ENCODE data around the gene SLC2A9.

The SLC2A9 gene

GRCh38 chr4:9893329-9894108 is 127.8 kb downstream of the SLC2A9 start:
- no peak for DNase-seq (ENCODE audit: low read depth in 2 of 2)

GRCh38 chr4:9891740-9892139 is 129.6 kb downstream of the SLC2A9 start:
- no peak for DNase-seq (ENCODE audit: low read depth in 2 of 2)

GRCh38 chr4:9891056-9891455 is 130.2 kb downstream of the SLC2A9 start:
- no peak for DNase-seq (ENCODE audit: low read depth in 2 of 2)

GRCh38 chr4:9889306-9889705 is 132.0 kb downstream of the SLC2A9 start:
- DNase-seq (ENCODE audit: low read depth in 2 of 2), result no peak

- no peak for DNase-seq (ENCODE audit: low read depth in 2 of 2)
Observed at GRCh38 chr4:9885958-9886357, 135.3 kb downstream of the SLC2A9 start.

GRCh38 chr4:9880406-9881197 is 140.7 kb downstream of the SLC2A9 start:
- DNase-seq (ENCODE audit: low read depth in 2 of 2), result no peak

GRCh38 chr4:9877123-9877522 is 144.2 kb downstream of the SLC2A9 start:
- DNase-seq (ENCODE audit: low read depth in 2 of 2), result no peak

- DNase-seq (ENCODE audit: low read depth in 2 of 2), result no peak
Observed at GRCh38 chr4:9875516-9875915, 145.8 kb downstream of the SLC2A9 start.

- DNase-seq (ENCODE audit: low read depth in 2 of 2), result no peak
Observed at GRCh38 chr4:9874385-9874784, 146.9 kb downstream of the SLC2A9 start.

- DNase-seq (ENCODE audit: low read depth in 2 of 2), result no peak
Observed at GRCh38 chr4:9870165-9870790, 151.0 kb downstream of the SLC2A9 start.

GRCh38 chr4:9867751-9868425 is 153.4 kb downstream of the SLC2A9 start:
- DNase-seq (ENCODE audit: low read depth in 2 of 2), result no peak

GRCh38 chr4:9866931-9867330 is 154.4 kb downstream of the SLC2A9 start:
- no peak for DNase-seq (ENCODE audit: low read depth in 2 of 2)

GRCh38 chr4:9861561-9861960 is 159.7 kb downstream of the SLC2A9 start:
- DNase-seq (ENCODE audit: low read depth in 2 of 2), result no peak

GRCh38 chr4:9859810-9860209 is 161.5 kb downstream of the SLC2A9 start:
- no peak for DNase-seq (ENCODE audit: low read depth in 2 of 2)

- DNase-seq (ENCODE audit: low read depth in 2 of 2), result no peak
Observed at GRCh38 chr4:9849538-9849920, 171.8 kb downstream of the SLC2A9 start.

- no peak for DNase-seq (ENCODE audit: low read depth in 2 of 2)
Observed at GRCh38 chr4:9847968-9848748, 173.1 kb downstream of the SLC2A9 start.

GRCh38 chr4:9845791-9846493 is 175.4 kb downstream of the SLC2A9 start:
- no peak for DNase-seq (ENCODE audit: low read depth in 2 of 2)

GRCh38 chr4:9841072-9841471 is 180.2 kb downstream of the SLC2A9 start:
- DNase-seq (ENCODE audit: low read depth in 2 of 2), result no peak

GRCh38 chr4:9835430-9835829 is 185.9 kb downstream of the SLC2A9 start:
- DNase-seq (ENCODE audit: low read depth in 2 of 2), result no peak

- no peak for DNase-seq (ENCODE audit: low read depth in 2 of 2)
Observed at GRCh38 chr4:9833421-9833820, 187.9 kb downstream of the SLC2A9 start.

- DNase-seq (ENCODE audit: low read depth in 2 of 2), result no peak
Observed at GRCh38 chr4:9832640-9833039, 188.7 kb downstream of the SLC2A9 start.

Data from stimulated activated CD4-positive, alpha-beta T cell treated with anti-CD3 and anti-CD28 coated beads, Interleukin-12 subunit alpha, Interleukin-12 subunit beta, amount 100 ng/mL, for 24 hours (primary cell).